HL-60 (cell line): ENCODE results near the gene COL19A1.

Experiments
- GABPA ChIP-seq: IDR thresholded peaks from 2 replicates; pipeline ENCODE4 v1.6.1; 2012; ENCODE audit warnings: low read depth
- POLR2AphosphoS5 ChIP-seq: IDR thresholded peaks from 2 replicates; pipeline ENCODE4 v1.6.1; 2012; ENCODE audit warnings: low read depth
- TF ChIP-seq, protein P1 (sequence below): IDR thresholded peaks from one replicate; pipeline ENCODE4 v1.5.1; 2011; ENCODE audit warnings: low read length, control low read depth, inconsistent platforms; ENCODE audit not compliant: insufficient read depth
- TF ChIP-seq, protein P2 (sequence below): IDR thresholded peaks from 2 replicates; pipeline ENCODE4 v1.6.1; 2012; ENCODE audit warnings: low read depth; ENCODE audit not compliant: insufficient replicate concordance

DNA sequence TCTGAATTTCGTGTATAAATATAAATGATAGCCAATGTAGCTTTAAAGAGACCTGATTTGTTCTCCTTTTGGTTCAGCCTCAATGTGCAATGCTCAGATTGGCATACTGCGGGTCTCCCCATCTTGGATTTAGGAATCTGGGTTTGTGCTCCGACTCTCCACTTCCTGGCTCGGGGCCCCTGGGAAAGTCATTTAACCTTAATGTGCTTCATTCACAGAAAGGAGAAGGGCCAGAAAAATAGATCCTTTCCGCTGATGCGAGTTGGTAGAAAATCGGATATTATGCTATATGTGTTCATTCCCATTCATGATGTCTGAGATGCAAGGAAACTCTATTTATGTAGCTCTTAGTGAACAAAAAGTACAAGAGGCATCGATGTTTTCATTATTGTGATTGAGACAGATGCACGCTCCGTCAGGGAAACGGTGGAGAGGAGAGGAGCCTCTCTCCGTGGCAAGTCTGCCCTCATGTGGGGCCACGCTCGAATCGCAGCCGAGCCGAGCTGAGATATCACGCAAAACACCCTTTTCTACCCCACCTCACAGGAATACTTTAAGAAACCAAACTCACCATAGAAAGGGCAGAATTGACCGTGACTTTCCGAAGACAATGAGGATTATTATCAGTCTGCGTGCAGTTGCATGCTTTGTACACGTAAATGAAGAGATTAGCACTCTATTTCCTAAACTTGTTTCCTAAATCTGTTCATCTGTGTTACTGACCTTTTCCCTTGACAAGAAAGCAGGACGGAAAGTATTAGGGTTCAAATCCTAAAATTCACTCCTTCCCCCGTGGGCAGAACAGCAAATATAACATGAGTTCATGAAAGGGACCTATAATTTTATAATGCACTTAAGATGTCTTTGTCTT lies 300.0 kb downstream of the COL19A1 start:
- TF ChIP-seq, protein P1, sequence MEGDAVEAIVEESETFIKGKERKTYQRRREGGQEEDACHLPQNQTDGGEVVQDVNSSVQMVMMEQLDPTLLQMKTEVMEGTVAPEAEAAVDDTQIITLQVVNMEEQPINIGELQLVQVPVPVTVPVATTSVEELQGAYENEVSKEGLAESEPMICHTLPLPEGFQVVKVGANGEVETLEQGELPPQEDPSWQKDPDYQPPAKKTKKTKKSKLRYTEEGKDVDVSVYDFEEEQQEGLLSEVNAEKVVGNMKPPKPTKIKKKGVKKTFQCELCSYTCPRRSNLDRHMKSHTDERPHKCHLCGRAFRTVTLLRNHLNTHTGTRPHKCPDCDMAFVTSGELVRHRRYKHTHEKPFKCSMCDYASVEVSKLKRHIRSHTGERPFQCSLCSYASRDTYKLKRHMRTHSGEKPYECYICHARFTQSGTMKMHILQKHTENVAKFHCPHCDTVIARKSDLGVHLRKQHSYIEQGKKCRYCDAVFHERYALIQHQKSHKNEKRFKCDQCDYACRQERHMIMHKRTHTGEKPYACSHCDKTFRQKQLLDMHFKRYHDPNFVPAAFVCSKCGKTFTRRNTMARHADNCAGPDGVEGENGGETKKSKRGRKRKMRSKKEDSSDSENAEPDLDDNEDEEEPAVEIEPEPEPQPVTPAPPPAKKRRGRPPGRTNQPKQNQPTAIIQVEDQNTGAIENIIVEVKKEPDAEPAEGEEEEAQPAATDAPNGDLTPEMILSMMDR: peak; percentile 62
- TF ChIP-seq POLR2AphosphoS5 (no peak), GABPA (no peak)
- TF ChIP-seq, protein P2, sequence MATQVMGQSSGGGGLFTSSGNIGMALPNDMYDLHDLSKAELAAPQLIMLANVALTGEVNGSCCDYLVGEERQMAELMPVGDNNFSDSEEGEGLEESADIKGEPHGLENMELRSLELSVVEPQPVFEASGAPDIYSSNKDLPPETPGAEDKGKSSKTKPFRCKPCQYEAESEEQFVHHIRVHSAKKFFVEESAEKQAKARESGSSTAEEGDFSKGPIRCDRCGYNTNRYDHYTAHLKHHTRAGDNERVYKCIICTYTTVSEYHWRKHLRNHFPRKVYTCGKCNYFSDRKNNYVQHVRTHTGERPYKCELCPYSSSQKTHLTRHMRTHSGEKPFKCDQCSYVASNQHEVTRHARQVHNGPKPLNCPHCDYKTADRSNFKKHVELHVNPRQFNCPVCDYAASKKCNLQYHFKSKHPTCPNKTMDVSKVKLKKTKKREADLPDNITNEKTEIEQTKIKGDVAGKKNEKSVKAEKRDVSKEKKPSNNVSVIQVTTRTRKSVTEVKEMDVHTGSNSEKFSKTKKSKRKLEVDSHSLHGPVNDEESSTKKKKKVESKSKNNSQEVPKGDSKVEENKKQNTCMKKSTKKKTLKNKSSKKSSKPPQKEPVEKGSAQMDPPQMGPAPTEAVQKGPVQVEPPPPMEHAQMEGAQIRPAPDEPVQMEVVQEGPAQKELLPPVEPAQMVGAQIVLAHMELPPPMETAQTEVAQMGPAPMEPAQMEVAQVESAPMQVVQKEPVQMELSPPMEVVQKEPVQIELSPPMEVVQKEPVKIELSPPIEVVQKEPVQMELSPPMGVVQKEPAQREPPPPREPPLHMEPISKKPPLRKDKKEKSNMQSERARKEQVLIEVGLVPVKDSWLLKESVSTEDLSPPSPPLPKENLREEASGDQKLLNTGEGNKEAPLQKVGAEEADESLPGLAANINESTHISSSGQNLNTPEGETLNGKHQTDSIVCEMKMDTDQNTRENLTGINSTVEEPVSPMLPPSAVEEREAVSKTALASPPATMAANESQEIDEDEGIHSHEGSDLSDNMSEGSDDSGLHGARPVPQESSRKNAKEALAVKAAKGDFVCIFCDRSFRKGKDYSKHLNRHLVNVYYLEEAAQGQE: no peak
